ENCODE results near the gene PTP4A2.

DNA sequence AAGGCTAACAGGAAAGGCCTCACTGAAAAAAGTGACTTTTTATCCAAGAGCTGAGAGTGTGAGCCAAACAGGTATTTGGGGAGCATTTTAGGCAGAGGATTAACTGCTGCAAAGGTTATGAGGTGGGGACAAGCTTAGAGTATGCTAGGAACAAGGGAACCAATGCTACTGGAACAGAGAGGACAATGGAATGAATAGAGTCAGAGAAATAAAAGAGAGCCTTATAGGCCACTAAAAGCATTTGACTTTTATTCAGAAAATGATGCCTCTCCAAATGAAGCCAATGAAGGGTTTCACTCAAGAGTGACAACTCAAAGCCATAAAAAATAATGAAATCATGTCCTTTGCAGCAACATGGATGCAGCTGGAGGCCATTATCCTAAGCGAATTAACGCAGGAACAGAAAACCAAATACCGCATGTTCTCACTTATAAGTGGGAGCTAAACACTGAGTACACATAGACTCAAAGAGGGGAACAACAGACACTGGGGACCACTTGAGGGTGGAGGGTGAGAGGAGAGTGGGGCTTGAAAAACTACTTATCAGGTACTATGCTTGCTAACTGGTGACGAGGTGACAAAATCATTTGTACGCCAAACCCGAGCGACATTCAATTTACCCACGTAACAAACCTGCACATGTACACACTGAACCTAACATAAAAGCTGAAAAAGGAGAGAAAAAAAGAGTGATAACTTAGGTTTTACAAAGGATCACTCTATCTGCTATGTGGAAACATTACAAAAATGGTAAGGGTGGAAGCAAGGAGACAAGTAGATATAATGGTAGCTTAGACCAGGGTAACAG is 11.1 kb downstream of the PTP4A2 start:
- TF ChIP-seq, protein P1, sequence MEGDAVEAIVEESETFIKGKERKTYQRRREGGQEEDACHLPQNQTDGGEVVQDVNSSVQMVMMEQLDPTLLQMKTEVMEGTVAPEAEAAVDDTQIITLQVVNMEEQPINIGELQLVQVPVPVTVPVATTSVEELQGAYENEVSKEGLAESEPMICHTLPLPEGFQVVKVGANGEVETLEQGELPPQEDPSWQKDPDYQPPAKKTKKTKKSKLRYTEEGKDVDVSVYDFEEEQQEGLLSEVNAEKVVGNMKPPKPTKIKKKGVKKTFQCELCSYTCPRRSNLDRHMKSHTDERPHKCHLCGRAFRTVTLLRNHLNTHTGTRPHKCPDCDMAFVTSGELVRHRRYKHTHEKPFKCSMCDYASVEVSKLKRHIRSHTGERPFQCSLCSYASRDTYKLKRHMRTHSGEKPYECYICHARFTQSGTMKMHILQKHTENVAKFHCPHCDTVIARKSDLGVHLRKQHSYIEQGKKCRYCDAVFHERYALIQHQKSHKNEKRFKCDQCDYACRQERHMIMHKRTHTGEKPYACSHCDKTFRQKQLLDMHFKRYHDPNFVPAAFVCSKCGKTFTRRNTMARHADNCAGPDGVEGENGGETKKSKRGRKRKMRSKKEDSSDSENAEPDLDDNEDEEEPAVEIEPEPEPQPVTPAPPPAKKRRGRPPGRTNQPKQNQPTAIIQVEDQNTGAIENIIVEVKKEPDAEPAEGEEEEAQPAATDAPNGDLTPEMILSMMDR (IDR thresholded peaks at IDR 0.05), result no peak
- TF ChIP-seq POLR2A (IDR thresholded peaks at IDR 0.05), result no peak

All from adrenal gland (tissue), 5 donors.